ENCODE results near the gene ASAH2B. TPM values are rescaled to one million over a fixed set of nuclear protein-coding genes. Genes with fewer than 3 reads are reported as not detected.

Gene ASAH2B
- total RNA-seq, 4 donors from 2014 or later: 0.42 to 1.6 (median 1.0) TPM

GRCh38 chr10:50788951-50789945 is 49.5 kb downstream of the ASAH2B start:
- no peaks in the 10 kb centered on the region for H3K27me3 ChIP-seq
- no peak overlapping the region for H3K4me3 ChIP-seq
- H3K36me3 ChIP-seq: no peaks in the 10 kb centered on the region
- 46 to 50% methylated on average over 1 of the region's 1 CpG for WGBS, 2 donors
- TF ChIP-seq CTCF (IDR thresholded peaks at IDR 0.05): no peak
- TF ChIP-seq EP300 (IDR thresholded peaks at IDR 0.05): no peak
- no peak overlapping the region for H3K27ac ChIP-seq
- no peaks in the 10 kb centered on the region for H3K9me3 ChIP-seq
- no peak for DNase-seq (ENCODE audit: low spot score in 2 of 2)
- H3K4me1 ChIP-seq: no peaks in the 10 kb centered on the region

- DNase-seq (ENCODE audit: low spot score in 2 of 2): no peak
- no peaks in the 10 kb centered on the region for H3K36me3 ChIP-seq
- no peaks in the 10 kb centered on the region for H3K4me1 ChIP-seq
- H3K27me3 ChIP-seq: no peaks in the 10 kb centered on the region
- no peak overlapping the region for H3K27ac ChIP-seq
- TF ChIP-seq POLR2A (IDR thresholded peaks at IDR 0.05) (no peak), CTCF (IDR thresholded peaks at IDR 0.05) (no peak), EP300 (IDR thresholded peaks at IDR 0.05) (no peak)
- H3K4me3 ChIP-seq: no peak overlapping the region
- H3K9me3 ChIP-seq: no peaks in the 10 kb centered on the region
Measured at GRCh38 chr10:50794490-50794889, 54.8 kb downstream of the ASAH2B start.

- Histone ChIP-seq H3K9me3 (no peaks in the 10 kb centered on the region), H3K4me3 (no peak overlapping the region), H3K27ac (no peak overlapping the region), H3K4me1 (no peaks in the 10 kb centered on the region), H3K36me3 (no peaks in the 10 kb centered on the region), H3K27me3 (no peaks in the 10 kb centered on the region)
- TF ChIP-seq CTCF (IDR thresholded peaks at IDR 0.05) (no peak), POLR2A (IDR thresholded peaks at IDR 0.05) (no peak), EP300 (IDR thresholded peaks at IDR 0.05) (no peak)
- no peak for DNase-seq (ENCODE audit: low spot score in 2 of 2)
- 89 to 96% methylated on average over 1 of the region's 1 CpG for WGBS, 2 donors
Measured at GRCh38 chr10:50796693-50797092, 57.0 kb downstream of the ASAH2B start.

DNA sequence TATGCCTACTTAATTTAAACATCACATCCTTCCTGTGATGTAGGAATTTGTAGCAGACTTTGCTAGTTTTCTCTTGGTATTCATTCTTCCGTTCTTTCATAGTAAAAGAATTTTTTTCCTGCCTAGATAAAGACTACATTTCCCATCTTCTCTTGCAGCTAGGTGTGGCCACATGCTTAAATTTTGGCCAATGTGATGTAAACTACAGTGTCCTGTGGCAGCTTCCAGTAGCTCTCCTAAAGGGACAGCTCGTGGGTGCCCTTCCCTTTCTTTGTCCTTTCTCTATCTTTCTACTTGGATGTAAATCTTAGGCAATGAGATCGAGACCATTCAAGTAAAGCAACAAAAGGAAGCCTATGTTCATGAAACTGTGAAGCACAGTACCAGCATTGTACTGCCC is 58.6 kb downstream of the ASAH2B start:
- WGBS, 2 donors: 58 to 61% methylated on average over 3 of the region's 3 CpGs
- no peaks in the 10 kb centered on the region for H3K9me3 ChIP-seq
- H3K27ac ChIP-seq: no peak overlapping the region
- H3K36me3 ChIP-seq: no peaks in the 10 kb centered on the region
- TF ChIP-seq CTCF (IDR thresholded peaks at IDR 0.05) (no peak), POLR2A (IDR thresholded peaks at IDR 0.05) (no peak), EP300 (IDR thresholded peaks at IDR 0.05) (no peak)
- no peaks in the 10 kb centered on the region for H3K4me1 ChIP-seq
- no peaks in the 10 kb centered on the region for H3K27me3 ChIP-seq
- DNase-seq (ENCODE audit: low spot score in 2 of 2): no peak
- no peak overlapping the region for H3K4me3 ChIP-seq

GRCh38 chr10:50799595-50799994 is 59.9 kb downstream of the ASAH2B start:
- H3K27ac ChIP-seq: no peak overlapping the region
- H3K4me1 ChIP-seq: no peaks in the 10 kb centered on the region
- WGBS, 2 donors: 44 to 47% methylated on average over 1 of the region's 1 CpG
- no peaks in the 10 kb centered on the region for H3K36me3 ChIP-seq
- H3K9me3 ChIP-seq: no peaks in the 10 kb centered on the region
- TF ChIP-seq EP300 (IDR thresholded peaks at IDR 0.05) (no peak), CTCF (IDR thresholded peaks at IDR 0.05) (no peak), POLR2A (IDR thresholded peaks at IDR 0.05) (no peak)
- H3K4me3 ChIP-seq: no peak overlapping the region
- DNase-seq (ENCODE audit: low spot score in 2 of 2): no peak
- H3K27me3 ChIP-seq: no peaks in the 10 kb centered on the region

Measured in tibial nerve (tissue), 4 donors.